Body of pancreas (tissue), 4 donors: ENCODE data around the gene RPH3AL. TPM values are rescaled to one million over a fixed set of nuclear protein-coding genes. Genes with fewer than 3 reads are reported as not detected.

Experiments used
- ATAC-seq: fragments of 150-250 bp; one replicate; pipeline ENCODE4 v1.9.1; 2016
- DNase-seq, 4 donors: peaks; one replicate each; pipeline ENCODE4 v3.0.0-alpha.2; 2019
- H3K27ac ChIP-seq, 4 donors: fragments of 200-600 bp; sonication (generic); 1 replicate in 3 of 4; 2 replicates in 1 of 4; pipeline versions ENCODE4 v1.5.1 to v1.6.1; 2016 to 2019; ENCODE audit warnings: mild to moderate bottlenecking in 1 of 4, mixed read lengths in 1 of 4, moderate library complexity in 1 of 4
- H3K27me3 ChIP-seq, 2 donors: fragments of 200-600 bp; sonication (generic); one replicate each; pipeline ENCODE4 v1.6.0; 2016; ENCODE audit warnings: mild to moderate bottlenecking in 1 of 2
- H3K36me3 ChIP-seq, 2 donors: fragments of 200-600 bp; sonication (generic); replicated peaks in 1 of 2; 2 replicates each; pipeline ENCODE4 v1.5.1; 2016; ENCODE audit warnings: low read depth in 2 of 2; ENCODE audit not compliant: insufficient read depth in 1 of 2
- H3K4me1 ChIP-seq: fragments of 200-600 bp; sonication (generic); one replicate; pipeline ENCODE4 v1.6.0; 2016
- H3K4me3 ChIP-seq, 2 donors: fragments of 200-600 bp; sonication (generic); 1 replicate in 1 of 2; 2 replicates in 1 of 2; pipeline ENCODE4 v1.5.1; 2016 to 2019
- H3K9me3 ChIP-seq, 3 donors: fragments of 200-600 bp; sonication (generic); 1 replicate in 2 of 3; 2 replicates in 1 of 3; pipeline ENCODE4 v1.5.1; 2016
- POLR2A ChIP-seq, 3 donors: fragments of 450-650 bp; IDR thresholded peaks; one replicate each; pipeline ENCODE4 v1.6.1; 2016; ENCODE audit warnings: antibody characterized with exemption in 3 of 3, mild to moderate bottlenecking in 2 of 3
- WGBS, 2 donors: methylation state at CpG; one replicate each; pipeline ENCODE4 v1.1.5; 2017; 5-methylcytosine and 5-hydroxymethylcytosine counted together
- intact Hi-C: fragments of 100-400 bp; cut with DNase I; formaldehyde crosslinking; loops from one replicate; pipeline ENCODE4 v1.15.1; 2023
- total RNA-seq, 2 donors: library from RNA; depleted of rRNA; stranded (reverse); fragments of >200 nt; gene quantifications; one replicate each; pipeline ENCODE4 v1.1.0, GENCODE V29; 2016
- TF ChIP-seq, protein P1 (sequence below), 7 experiments: fragments of 450-650 bp in 4 of 7; fragments of 200-600 bp in 3 of 7; sonication (generic) in 3 of 7; IDR thresholded peaks; one replicate each; pipeline ENCODE4 v1.5.1; 2016 to 2019; ENCODE audit warnings: antibody characterized with exemption in 7 of 7

The RPH3AL gene
- total RNA-seq, 2 donors from 2014 or later = 77.1 to 89.5 TPM

DNA sequence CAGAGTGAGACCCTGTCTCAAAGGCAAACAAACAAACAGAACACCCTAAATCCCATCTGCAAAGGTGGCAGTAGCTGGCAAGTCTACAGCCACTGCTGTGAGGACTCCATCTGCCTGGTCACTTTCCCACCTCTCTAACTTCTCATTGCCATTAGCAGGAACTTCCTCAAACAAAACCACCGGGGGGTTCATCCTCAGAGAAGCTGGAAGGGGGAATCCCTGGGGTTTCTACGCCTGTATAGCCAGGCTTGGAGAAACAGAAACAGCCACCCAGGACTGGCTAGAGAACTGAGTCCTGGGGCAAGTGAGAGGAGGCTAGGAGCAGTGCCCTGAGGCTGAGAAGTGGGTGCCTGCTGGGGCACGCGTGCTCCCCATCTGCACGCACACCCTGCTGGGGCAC, 7.3 kb downstream of the RPH3AL start:
- no peak overlapping the region for H3K4me3 ChIP-seq
- H3K36me3 ChIP-seq = no peaks in the 10 kb centered on the region
- no peak overlapping the region for H3K27ac ChIP-seq
- no peaks in the 10 kb centered on the region for H3K27me3 ChIP-seq
- H3K9me3 ChIP-seq = no peaks in the 10 kb centered on the region
- DNase-seq = no peak
- ATAC-seq = no peak
- 72% methylated on average over 4 of the region's 5 CpGs; no CpG with 5 or more reads in 1 of the 2 donors for whole genome bisulfite sequencing, 2 donors
- no peak for TF ChIP-seq POLR2A (IDR thresholded peaks at IDR 0.05)
- TF ChIP-seq, protein P1, sequence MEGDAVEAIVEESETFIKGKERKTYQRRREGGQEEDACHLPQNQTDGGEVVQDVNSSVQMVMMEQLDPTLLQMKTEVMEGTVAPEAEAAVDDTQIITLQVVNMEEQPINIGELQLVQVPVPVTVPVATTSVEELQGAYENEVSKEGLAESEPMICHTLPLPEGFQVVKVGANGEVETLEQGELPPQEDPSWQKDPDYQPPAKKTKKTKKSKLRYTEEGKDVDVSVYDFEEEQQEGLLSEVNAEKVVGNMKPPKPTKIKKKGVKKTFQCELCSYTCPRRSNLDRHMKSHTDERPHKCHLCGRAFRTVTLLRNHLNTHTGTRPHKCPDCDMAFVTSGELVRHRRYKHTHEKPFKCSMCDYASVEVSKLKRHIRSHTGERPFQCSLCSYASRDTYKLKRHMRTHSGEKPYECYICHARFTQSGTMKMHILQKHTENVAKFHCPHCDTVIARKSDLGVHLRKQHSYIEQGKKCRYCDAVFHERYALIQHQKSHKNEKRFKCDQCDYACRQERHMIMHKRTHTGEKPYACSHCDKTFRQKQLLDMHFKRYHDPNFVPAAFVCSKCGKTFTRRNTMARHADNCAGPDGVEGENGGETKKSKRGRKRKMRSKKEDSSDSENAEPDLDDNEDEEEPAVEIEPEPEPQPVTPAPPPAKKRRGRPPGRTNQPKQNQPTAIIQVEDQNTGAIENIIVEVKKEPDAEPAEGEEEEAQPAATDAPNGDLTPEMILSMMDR (IDR thresholded peaks at IDR 0.05) = no peak
- intact Hi-C loops = no loop called here
- H3K4me1 ChIP-seq = peaks cover 38% of the 10 kb centered on the region

DNA sequence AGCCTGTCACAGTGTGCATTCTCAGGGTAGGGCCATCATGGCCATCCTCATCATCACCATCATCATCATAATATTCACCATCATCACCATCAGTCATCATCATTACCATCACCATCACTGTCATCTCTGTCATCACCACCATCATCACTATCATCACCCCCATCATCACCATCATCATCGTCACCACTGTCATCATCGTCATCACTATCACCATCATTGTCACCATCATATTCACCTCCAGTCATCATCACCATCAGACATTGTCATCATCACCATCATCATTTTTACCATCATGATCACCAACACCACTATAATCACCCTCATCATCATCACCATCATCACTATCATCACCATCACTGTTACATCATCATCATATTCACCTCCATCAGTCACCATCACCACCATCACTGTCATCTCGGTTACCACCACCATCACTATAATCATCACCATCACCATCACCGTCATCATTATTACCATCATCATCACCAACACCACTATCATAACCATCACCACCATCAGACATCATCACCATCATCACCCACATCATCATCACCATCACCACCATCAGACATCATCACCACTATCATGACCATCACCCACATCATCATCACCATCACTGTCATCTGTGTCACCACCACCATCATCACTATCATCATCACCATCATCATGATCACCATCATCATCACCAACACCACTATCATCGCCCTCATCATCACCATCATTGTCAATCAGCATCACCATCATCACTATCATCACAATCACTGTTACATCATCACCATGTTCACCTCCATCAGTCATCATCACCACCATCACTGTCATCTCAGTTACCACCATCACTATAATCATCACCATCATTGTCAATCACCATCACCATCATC, 8.5 kb downstream of the RPH3AL start:
- no peak for TF ChIP-seq POLR2A (IDR thresholded peaks at IDR 0.05)
- TF ChIP-seq, protein P1 (IDR thresholded peaks at IDR 0.05) = no peak
- WGBS, 2 donors = 92 to 100% methylated on average over 5 of the region's 5 CpGs
- DNase-seq (no peak), ATAC-seq (no peak)
- H3K27ac ChIP-seq = no peak overlapping the region
- H3K27me3 ChIP-seq = no peaks in the 10 kb centered on the region
- no peaks in the 10 kb centered on the region for H3K9me3 ChIP-seq
- H3K36me3 ChIP-seq = no peaks in the 10 kb centered on the region
- peaks cover 39% of the 10 kb centered on the region for H3K4me1 ChIP-seq
- no peak overlapping the region for H3K4me3 ChIP-seq
- intact Hi-C loops = no loop called here

DNA sequence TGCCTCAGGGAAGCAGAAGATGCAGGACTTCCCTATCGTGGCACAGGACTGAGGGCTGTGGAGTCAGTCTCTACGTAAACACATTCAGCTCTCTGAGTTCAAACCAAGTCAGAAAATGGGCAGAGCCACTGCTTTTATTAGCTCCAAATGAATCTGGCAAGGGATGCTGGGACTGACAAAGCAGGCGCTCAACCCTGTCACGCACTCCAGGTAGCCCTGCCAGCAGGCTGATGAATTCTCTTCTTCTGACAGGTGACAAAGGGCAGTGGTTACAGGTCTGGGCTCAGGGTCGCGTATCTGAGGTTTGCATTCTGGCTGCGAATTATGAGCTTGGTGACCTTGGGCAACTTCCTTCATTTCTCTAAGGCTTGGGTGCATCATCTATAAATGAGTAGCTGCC, 9.4 kb downstream of the RPH3AL start:
- DNase-seq (peak in 1 of 4 donors; percentile 19), ATAC-seq (no peak)
- Histone ChIP-seq H3K36me3 (no peaks in the 10 kb centered on the region), H3K4me3 (no peak overlapping the region), H3K4me1 (peaks cover 39% of the 10 kb centered on the region), H3K9me3 (no peaks in the 10 kb centered on the region), H3K27ac (peak overlapping the region in 3 of 4 donors; percentile 28 to 57 (median 52)), H3K27me3 (no peaks in the 10 kb centered on the region)
- no peak for TF ChIP-seq POLR2A (IDR thresholded peaks at IDR 0.05)
- TF ChIP-seq, protein P1 (IDR thresholded peaks at IDR 0.05) = no peak
- WGBS, 2 donors = 24 to 36% methylated on average over 5 to 7 of the region's 7 CpGs
- intact Hi-C loops = no loop called here

DNA sequence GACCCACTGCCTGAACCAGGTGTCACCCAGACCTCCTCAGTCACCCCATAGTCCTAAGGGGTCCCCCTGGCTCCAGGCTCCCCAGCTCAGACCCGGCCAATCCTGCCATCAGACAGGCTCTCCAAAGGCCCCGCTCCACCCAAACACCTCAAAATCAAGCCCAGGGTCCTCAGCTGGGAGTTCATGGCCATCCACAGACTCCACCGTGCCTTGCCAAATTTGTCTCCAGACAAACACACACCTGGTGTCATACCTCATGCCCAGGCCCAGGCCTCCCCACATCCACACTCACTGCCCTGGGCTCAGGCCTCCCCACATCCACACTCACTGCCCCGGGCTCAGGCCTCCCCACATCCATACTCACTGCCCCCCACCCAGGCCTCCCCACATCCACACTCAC, 12.5 kb downstream of the RPH3AL start:
- ATAC-seq = no peak
- TF ChIP-seq, protein P1 (IDR thresholded peaks at IDR 0.05) = no peak
- no peak for TF ChIP-seq POLR2A (IDR thresholded peaks at IDR 0.05)
- no peaks in the 10 kb centered on the region for H3K27me3 ChIP-seq
- no peak overlapping the region for H3K4me3 ChIP-seq
- no peaks in the 10 kb centered on the region for H3K9me3 ChIP-seq
- peaks cover 59% of the 10 kb centered on the region for H3K4me1 ChIP-seq
- DNase-seq = peak in 3 of 4 donors; percentile 52 to 56 (median 55)
- intact Hi-C loops = no loop called here
- H3K36me3 ChIP-seq = no peaks in the 10 kb centered on the region
- peak overlapping the region; percentile 95 to 98 (median 97) for H3K27ac ChIP-seq
- WGBS, 2 donors = 41 to 53% methylated on average over 2 to 4 of the region's 4 CpGs
